HG02759 (cell line): ENCODE data around the gene NLRX1.
"Not testable (repeated sequence)": the region's sequence is repeated elsewhere in the genome, so short reads cannot be mapped to it uniquely, and the experiment has no call there.

Source experiments
- ATAC-seq: cut with Tn5 transposase; IDR thresholded peaks from one replicate; pipeline ENCODE4 v1.9.1; 2021; ENCODE audit warnings: mild to moderate bottlenecking, moderate library complexity; ENCODE audit not compliant: unreplicated experiment

Gene NLRX1, protein sequence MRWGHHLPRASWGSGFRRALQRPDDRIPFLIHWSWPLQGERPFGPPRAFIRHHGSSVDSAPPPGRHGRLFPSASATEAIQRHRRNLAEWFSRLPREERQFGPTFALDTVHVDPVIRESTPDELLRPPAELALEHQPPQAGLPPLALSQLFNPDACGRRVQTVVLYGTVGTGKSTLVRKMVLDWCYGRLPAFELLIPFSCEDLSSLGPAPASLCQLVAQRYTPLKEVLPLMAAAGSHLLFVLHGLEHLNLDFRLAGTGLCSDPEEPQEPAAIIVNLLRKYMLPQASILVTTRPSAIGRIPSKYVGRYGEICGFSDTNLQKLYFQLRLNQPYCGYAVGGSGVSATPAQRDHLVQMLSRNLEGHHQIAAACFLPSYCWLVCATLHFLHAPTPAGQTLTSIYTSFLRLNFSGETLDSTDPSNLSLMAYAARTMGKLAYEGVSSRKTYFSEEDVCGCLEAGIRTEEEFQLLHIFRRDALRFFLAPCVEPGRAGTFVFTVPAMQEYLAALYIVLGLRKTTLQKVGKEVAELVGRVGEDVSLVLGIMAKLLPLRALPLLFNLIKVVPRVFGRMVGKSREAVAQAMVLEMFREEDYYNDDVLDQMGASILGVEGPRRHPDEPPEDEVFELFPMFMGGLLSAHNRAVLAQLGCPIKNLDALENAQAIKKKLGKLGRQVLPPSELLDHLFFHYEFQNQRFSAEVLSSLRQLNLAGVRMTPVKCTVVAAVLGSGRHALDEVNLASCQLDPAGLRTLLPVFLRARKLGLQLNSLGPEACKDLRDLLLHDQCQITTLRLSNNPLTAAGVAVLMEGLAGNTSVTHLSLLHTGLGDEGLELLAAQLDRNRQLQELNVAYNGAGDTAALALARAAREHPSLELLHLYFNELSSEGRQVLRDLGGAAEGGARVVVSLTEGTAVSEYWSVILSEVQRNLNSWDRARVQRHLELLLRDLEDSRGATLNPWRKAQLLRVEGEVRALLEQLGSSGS

DNA sequence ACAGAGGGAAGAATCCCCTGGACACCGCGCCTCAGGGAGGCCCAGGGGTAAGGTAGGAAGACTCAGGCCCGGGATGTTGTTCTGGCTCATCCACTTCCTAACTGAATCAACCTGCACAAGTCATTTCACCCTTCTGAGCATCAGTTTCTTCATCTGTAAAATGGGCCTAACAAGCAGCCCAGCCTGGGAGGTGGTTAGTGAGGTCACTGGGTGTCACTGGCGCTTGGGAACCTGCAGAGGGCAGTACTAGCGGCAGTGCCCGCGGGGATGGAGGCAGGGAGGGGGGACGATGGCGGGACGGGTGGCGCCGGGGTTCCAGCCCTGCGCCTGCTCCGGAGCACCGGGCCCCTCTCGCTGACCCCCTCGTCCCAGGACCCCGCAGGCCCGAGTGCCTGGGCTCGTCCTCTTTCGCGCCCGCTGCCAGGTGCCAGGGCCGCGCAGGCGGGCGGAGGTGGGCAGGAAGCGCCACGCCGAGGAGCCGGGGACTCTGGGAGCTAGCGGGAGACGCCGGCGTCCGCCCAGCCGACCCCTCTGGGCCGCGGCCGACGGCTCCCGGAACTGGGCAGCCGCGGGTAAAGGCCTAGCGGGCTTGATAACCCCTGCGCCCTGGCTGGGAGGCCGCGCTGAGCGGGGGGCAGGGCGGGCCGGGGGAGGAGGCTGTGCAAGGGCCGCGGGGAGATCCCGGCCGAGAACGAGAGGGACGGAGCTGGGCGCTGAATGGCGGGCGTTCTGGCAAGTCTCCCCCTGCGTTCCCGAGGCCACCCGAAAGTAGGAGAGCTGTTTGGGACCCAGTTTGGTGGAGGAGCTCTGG is at the start of gene NLRX1:
TSS of gene NLRX1 (plus strand) at position 255 of the 811 bp plus-strand sequence. CDS start 2,679 bp downstream, outside the sequence.
- ATAC-seq = peak; percentile 92

DNA sequence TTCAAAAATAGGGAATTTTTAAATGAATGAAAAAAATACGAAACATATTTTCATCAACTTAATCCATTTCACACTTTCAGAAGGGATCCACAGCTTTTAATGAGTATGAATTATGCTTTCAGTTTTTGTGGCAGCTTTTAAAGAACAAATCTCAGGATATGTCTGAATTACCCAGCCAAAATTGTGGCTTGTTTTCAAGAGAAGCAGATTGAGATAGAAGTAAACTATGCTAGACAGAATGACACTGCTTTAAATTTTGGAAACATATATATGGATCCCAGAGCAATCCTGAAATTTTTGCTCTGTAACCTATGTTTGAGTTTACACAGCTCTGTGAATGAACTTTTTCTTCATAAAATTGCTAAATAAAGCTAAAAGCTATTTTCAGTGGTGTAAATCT is 49.6 kb upstream of the NLRX1 start:
- no peak for ATAC-seq

DNA sequence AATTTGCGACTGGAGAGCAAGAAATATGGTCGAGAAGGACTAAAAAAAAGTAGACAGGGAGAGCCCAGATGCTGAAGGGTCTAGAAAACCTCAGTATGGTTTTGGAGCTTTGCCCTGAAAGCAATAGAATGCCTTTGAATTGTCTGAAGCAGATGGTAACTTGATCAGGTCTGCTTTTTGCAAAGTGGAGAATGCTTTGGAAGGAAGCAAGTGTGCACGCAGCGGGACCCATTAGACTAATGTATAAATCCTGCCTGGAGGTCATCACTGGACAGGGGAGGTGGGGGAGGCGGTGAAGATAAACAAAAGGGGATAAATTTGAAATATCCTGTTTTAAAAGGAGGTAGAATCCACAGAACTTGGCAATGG is 47.9 kb upstream of the NLRX1 start:
- no peak for ATAC-seq

DNA sequence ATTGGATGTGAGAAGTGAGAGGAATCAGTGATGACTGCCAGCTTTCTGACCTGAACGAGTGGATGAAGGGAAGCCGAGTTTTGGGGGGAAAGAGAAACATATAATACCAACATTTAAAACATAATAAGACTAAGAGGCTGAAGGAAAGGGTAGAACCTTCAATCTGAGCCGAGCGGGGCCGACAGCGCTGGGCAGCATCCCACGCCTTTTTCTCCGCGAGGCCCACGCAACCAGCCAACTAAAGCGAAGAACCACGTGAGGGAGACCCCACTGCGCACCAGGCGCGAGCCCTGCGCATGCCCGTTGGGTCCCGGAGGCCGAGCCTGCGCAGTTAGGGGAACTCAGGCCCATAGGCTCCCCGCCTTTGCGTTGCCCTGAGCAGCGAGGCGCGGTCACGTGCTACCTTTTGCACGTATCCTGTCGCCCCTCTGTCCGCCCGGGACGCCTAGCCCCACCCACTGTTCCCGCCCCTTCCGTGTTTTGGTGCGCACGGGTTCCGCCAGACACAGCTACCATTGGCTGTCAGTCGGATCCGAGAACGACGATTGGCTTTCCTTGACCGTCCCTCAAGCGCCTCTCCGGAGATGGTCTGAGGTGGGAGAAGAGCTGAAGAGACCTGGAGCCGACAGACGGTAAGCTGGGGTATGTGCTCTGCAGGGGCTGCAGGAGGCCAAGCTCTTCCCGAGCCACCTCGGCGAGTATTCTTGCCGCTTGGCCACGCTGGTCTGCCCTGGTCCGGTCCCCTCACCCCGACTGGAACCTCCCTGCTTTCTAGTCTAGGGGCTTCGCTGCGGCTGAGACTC is 47.3 kb upstream of the NLRX1 start, which contains the start of gene HINFP:
TSS of gene HINFP (plus strand) at position 573 of the 803 bp plus-strand sequence. CDS start 5,365 bp downstream, outside the sequence.
- ATAC-seq = peak; percentile 97

DNA sequence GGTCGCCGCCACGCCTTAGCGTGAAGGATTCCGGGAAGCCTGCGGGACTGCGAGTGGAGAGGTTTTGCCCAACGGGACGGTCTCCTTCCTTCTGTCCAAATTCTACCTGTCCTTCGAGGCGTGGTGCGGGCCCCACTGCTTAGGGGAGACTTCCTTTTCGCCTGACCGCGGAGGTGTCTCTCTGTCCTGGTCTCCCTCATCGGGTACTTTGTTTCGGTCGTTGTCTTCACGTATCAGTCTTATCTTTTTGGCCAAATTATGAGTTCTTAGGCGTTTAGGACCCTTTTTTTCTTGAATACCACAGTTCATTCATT is 46.8 kb upstream of the NLRX1 start:
- no peak for ATAC-seq

DNA sequence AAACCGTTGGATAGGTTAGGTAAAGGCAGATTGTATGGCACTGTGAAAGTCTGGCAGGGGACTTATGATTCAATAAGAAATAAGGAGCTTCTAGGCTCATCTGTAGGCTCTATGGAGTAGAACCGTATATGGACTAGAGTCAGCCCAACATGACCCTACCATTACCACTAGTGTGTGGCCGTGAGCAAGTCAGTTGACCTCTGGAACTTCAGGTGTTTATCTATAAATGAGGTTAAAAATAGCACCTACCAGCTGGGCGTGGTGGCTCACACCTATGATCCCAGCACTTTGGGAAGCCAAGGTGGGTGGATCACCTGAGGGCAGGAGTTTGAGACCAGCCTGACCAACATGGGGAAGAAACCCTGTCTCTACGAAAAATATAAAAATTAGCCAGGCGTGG is 42.7 kb upstream of the NLRX1 start:
- no peak for ATAC-seq

DNA sequence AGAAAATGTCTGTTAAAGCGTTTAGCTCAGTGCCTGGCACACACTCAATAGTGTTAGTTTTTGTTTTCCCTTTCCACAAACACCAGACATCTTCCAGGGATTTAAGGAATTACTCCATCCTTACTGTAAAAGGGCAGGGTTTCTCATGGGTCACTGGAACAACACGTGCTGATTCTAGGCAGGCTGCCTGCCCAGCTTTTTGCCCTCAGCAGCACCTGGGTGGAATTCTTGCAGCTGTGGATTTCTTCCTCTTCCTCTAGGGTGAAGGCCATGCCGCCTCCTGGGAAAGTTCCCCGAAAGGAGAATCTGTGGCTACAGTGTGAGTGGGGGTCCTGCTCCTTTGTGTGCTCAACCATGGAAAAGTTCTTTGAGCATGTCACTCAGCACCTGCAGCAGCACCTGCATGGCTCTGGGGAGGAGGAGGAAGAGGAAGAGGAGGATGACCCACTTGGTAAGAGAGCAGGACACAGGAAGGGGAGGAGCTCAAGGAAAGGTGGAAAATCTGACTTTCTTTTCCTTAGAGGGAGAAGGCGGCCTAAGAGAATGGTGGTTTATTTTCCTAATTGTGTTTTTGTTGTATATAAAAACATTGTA is 41.8 kb upstream of the NLRX1 start:
- no peak for ATAC-seq

DNA sequence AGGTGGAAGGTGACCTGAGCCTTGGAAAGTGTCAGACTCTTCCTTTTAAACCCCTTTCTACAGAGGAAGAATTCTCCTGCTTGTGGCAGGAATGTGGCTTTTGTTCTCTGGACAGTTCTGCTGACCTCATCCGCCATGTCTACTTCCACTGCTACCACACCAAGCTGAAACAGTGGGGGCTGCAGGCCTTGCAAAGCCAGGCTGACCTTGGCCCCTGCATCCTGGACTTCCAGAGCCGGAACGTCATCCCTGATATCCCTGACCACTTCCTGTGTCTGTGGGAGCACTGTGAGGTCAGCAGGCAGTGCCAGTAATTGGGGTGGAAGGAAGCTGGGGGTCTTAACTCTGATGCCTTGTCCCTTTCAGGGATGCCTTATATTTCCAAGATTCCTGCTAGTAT is 37.9 kb upstream of the NLRX1 start:
- no peak for ATAC-seq

DNA sequence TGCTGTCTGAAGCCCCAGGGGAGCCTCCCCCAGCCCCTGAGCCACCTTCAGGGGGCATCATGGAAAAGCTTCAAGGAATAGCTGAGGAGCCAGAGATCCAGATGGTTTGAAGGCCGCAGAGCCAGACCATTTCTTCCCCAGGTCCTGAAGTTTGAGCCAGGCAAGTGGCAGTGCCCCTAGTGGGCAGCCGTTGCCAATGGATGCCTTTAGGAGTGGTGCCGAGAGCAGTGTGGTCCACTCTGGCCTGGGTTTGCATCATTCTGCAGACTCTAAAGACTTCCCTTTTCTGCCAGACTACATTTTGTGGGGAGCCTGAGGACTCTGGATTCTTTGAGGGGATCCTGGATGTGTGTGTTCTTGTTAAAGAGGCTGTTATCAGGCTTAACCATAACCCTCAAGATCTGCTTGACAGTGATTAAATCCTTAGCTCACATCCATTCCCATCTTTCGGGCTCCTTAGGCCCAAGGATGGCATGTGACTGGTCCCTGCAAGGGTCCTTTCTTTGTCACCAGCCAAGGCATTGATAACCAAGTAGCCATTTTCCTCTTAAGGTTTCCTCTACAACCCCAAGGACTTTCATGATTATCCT is 34.0 kb upstream of the NLRX1 start:
- ATAC-seq = no peak

DNA sequence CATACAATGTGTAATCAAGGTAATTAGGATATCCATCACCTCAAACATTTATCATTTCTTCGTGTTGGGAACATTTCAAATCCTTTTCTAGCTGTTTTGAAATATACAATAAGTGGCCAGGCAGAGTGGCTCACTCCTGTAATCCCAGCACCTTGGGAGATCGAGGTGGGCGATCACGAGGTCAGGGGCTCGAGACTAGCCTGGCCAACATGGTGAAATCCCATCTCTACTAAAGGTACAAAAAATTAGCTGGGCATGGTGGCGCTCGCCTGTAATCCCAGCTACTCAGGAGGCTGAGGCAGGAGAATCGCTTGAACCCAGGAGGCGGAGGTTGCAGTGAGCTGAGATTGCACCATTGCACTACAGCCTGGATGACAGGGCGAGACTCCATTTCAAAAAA is 29.2 kb upstream of the NLRX1 start:
- ATAC-seq = not testable (repeated sequence)

DNA sequence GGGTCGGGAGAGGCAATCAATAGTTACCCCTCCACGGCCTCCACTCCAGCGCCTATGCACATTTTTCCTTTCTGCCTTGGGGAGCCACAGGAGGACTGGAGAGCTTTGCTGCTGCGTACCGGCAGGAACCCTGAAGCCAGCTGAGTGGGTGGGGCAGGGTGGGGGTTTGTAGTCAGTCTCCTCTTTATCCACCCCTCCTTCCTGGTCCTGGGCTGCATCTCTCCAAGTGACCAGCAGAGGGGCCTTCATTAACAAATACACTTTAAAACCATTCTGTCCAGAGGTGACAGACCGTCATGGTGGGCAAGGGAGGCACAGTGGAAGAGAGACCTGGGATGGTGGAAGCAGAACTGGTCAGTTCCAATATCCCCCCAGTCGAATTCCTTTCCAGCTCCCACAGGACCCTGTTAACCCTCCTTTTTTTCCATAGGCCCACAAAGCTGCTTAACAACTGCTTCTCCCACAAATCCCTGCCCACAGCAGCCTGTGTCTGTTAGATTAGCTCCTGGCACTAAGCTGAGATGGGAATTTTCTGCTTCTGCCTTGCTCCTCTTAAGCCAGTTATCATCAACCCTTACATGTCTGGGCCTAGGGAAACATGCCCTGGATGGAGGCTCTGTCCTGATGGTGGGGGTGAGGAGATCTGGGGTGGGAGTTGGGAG is 23.6 kb upstream of the NLRX1 start:
- no peak for ATAC-seq

DNA sequence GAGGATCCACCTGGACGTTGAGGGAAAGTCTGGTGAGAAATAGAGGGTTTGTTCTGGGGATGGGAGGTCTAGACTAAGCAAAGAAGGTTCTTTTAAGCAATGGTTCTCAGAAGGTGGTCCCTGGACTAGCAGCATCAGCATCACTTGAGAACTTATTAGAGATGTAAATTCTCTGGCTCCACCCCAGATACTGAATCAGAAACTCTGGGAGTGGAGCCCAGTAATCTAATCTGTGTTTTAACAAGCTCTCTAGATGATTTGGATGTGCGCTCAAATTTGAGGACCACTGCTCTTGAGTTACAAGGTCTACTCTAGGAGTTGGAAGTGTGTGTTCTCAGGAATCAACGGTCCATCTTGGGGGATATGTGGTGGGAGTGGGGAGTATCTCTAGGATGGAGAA is 23.0 kb upstream of the NLRX1 start:
- ATAC-seq = no peak

DNA sequence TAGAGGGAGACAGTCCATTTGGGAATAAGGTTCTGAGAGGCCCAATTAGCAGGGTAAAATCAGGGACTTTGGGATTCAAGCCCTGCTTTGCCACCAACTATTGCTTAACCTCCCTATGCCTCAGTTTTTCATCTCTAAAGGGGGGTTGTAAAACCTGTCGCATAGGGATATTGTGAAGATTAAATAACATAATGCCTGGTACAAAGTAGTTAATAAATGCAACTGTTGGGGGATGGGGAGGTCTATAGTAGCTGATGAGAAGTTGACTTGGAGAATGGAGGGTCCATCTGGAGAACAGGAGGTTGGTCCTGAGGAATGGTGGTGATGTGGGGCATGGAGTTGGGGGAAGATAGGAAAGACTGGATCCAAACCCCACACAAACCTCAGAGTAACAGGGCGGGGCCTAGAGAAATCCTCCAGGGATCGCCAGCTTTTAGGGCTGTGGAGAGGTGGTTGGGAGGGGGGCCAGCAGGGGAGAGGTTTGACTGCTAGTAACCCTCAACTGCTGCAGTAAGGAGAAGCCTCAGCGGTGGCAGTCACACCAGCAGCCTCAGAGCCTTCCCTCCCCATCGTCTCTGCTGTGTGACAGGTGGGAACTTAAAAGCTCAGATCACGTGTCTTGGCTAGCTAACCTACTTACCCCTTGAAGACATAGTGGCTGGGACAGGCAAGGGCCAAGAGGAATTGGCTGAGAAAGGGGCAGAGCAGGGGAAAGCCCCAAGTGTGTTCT is 20.8 kb upstream of the NLRX1 start:
- ATAC-seq = no peak

DNA sequence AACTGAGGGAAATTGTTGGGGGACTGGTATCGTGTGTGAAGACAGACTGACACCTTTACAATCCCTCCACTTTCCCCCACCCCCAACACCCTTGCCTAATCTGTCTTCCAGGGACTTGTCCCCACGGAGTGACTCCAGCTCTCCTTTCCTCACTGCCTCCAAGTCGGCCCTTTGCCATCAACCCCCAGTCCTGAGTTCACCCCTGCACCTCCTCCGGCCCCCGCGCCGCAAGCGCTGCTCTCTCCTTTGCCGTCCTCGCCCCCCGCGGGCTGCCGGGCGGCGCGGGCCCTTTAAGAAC is 19.9 kb upstream of the NLRX1 start:
- no peak for ATAC-seq

DNA sequence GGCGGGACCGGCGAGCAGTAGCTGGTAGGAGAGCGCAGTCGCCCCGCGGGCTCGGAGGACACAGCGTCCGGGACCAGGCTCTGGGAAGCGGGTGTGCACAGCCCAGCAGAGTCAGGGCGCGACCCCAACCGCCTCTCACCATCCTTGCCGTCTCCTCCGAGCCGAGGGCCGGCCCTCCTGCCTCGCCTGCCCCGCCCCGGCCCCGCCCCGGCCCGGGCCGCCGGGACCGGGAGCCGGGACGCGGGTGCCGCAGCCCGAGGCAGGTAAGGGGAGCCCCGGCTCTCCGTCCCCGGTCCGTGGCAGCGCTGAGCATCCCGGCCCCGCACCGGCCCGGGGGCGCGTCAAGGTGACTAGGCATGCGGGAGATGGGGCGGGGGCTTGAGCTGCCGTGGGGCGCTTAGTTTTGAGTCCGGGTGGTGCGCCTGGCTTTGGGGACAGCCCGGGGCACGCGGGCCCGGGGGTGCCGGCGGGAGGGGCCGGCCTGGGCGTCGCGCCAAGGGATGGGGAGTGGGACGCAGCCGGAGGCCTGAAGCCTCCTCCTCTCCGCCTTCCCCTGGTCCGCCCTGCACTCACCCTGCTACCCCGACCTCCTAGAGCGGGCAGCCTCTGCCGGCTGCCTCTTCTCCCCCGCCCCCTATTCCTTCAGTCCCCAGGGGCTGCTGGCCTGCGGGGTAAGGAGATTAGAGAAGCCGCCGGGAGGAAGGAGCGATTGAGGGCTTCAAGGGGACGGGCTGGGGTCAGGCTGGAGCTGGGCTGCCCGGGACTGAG is 19.3 kb upstream of the NLRX1 start, which contains the start of gene ABCG4:
TSS of gene ABCG4 (plus strand) at position 35 of the 768 bp plus-strand sequence. CDS start 914 bp downstream, outside the sequence.
- ATAC-seq = no peak

DNA sequence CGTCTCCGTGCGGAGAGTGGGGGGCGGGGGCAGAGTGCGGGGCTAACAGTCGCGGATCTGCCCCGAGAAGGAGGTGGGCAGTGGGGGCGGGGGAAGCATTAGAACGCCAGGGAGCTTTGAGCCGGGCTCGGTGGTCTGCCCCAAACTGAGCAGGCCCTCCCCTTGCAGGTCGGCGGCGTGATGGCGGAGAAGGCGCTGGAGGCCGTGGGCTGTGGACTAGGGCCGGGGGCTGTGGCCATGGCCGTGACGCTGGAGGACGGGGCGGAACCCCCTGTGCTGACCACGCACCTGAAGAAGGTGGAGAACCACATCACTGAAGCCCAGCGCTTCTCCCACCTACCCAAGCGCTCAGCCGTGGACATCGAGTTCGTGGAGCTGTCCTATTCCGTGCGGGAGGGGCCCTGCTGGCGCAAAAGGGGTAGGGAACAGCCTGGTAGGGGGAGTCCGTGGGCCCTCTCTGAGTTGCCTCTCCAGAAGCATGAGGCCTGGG is 18.7 kb upstream of the NLRX1 start:
- ATAC-seq = no peak

DNA sequence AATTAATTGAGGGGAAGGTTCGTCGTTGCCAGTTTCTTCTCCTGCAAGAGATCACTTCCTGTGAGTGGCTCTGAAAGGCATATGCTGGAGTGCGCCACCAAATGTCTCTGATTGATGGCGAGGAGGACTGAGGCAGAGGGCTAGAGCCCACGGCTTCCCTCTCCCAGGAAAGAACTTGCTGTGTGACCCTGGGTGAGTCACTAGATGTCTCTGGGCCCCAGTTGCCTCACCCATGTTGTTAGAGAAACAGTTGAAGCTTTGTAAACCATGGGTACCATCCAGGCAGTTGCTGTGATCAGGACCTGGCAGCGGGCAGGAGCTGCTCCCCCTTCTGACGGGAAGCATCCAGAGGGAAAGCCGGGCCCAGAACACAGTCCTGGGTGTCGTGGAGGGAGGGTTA is 16.5 kb upstream of the NLRX1 start:
- ATAC-seq = no peak
